Stimulated activated CD8-positive, alpha-beta memory T cell treated with anti-CD3 and anti-CD28 coated beads, Interleukin-12 subunit alpha, Interleukin-12 subunit beta, amount 100 ng/mL, for 24 hours (primary cell): ENCODE measurements around the gene S100A10.

ENCODE experiments used
- DNase-seq: peaks from one replicate; pipeline ENCODE4 v3.0.0-alpha.2; 2020; ENCODE audit errors: extremely low read depth

Gene S100A10

DNA sequence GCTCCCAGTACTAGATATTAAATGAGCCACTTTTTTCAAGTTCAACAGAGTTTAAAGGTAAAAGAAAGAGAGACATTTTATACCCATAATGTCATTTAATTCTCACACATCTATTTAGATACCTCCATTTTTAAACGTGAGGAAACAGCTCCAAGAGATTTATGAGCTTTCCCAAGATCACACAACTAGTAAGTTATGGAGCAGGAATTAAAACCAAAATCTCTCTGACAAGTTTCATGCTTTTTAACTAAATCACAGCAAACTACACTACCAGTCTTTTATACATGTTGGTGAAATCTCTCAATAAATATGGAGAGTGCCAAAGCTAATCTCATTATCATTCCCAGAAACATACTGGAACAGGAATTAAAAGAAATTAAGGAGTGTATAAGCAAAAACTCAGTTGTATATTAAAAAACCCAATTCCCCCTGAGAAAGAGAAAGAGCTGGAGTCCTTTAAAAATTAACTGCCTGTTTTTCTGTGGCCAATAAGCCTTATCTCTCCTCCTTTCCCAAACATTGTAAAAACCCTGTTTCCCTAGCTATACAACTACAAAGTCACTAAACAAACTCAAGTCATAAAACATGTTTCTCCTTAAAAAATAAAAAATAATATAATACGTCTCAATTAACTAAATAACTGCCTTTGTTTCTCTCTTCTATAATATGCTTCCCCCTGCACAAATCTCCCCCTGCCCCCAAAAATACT, 57.6 kb downstream of the S100A10 start:
- no peak for DNase-seq

DNA sequence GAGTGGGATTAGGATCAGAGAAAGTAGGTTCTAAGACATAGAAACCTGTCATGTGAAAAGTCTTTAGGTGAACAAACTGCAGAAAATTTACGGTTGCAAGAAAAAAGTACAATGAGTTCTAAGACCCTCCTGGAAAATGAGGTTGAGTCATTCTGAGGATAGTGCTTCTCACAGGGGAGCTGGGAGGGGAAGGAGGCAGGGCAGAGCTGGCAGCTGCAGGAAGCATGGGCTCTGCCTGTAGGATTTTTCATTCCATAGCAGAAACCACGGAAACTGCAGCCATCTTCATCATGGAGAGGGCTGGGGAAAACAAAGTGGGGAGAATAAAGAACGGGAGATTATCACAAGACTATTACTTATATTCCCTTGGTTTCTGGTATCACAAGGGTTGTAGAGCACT, 58.5 kb downstream of the S100A10 start:
- DNase-seq: no peak

DNA sequence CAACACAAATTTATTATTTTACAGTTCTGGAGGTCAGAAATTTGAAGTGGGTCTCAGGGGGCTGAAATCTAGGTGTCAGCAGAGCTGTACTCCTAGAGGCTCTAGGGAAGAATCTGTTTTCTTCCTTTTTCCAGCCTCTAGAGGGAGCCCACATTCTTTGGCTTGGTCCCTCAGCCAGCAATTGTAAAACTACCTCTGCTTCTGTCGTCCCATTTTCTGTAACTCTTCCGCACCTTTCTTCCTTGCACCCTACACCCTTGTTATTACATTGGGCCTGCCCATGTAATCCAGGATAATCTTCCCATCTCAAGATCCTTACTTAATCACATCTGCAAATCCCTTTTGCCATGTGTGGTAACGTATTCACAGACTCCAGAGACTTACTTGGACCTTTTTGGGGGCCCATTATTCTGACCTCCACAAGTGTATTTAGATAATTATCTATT, 59.6 kb downstream of the S100A10 start:
- DNase-seq: no peak
